Measurements from ENCODE around the gene GCC2.
"Not testable (repeated sequence)": the region's sequence is repeated elsewhere in the genome, so short reads cannot be mapped to it uniquely, and the experiment has no call there.

GCC2 gene

GRCh38 chr2:108492364-108492763, 43.4 kb downstream of the GCC2 start:
- H3K27ac ChIP-seq, result no peak overlapping the region
- TF ChIP-seq, protein P1, sequence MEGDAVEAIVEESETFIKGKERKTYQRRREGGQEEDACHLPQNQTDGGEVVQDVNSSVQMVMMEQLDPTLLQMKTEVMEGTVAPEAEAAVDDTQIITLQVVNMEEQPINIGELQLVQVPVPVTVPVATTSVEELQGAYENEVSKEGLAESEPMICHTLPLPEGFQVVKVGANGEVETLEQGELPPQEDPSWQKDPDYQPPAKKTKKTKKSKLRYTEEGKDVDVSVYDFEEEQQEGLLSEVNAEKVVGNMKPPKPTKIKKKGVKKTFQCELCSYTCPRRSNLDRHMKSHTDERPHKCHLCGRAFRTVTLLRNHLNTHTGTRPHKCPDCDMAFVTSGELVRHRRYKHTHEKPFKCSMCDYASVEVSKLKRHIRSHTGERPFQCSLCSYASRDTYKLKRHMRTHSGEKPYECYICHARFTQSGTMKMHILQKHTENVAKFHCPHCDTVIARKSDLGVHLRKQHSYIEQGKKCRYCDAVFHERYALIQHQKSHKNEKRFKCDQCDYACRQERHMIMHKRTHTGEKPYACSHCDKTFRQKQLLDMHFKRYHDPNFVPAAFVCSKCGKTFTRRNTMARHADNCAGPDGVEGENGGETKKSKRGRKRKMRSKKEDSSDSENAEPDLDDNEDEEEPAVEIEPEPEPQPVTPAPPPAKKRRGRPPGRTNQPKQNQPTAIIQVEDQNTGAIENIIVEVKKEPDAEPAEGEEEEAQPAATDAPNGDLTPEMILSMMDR (IDR thresholded peaks at IDR 0.05), result no peak
- TF ChIP-seq ZFX (IDR thresholded peaks at IDR 0.05; ENCODE audit: borderline replicate concordance), result no peak

- not testable (repeated sequence) for H3K27ac ChIP-seq
Observed at GRCh38 chr2:108496167-108496566, 47.2 kb downstream of the GCC2 start.

GRCh38 chr2:108507620-108508019, 58.6 kb downstream of the GCC2 start:
- not testable (repeated sequence) for H3K27ac ChIP-seq

DNA sequence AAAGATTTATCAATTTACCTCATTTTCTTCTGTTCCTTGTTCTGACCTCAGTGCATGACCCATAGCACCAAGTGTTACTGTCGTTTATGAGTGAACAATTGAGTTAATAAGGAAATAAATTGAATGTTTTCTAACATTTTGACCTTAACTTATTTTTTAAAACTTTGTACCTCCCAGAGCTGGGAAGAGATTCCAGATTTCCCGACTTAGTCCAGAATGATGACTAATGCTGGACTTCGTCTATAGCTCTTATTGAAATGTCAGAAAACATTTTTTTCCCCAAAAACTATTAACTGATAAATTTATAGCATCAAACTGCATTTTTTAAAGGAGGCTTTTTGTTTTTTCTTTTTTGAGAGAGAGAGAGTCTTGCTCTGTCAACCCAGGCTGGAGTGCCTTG, 63.4 kb downstream of the GCC2 start:
- not testable (repeated sequence) for H3K27ac ChIP-seq

- H3K27ac ChIP-seq, result not testable (repeated sequence)
Observed at GRCh38 chr2:108514478-108514877, 65.5 kb downstream of the GCC2 start.

DNA sequence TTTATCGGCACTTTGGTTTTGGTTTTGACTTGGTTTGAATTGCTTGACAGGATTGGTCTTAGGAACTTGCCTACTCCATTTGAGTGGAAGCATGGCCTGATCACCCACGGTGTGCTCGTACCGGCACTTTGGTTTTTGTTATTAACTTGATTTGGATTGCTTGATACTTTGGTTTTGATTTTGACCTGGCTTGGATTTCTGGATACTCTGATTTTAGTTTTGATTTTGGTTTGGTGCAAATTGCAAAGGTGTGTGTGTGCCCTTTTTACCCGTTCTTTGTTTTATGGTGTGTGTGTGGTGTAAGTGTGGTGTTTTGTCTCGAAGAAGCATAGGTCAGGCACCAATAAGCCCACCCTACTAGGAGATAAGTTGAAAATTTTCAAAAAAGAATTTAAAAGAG, 75.7 kb downstream of the GCC2 start:
- H3K27ac ChIP-seq, result not testable (repeated sequence)

- H3K27ac ChIP-seq, result not testable (repeated sequence)
Observed at GRCh38 chr2:108525258-108525657, 76.3 kb downstream of the GCC2 start.

GRCh38 chr2:108531674-108532055, 82.7 kb downstream of the GCC2 start:
- no peak overlapping the region for H3K27ac ChIP-seq
- TF ChIP-seq ZFX (IDR thresholded peaks at IDR 0.05; ENCODE audit: borderline replicate concordance), result no peak
- TF ChIP-seq, protein P1 (IDR thresholded peaks at IDR 0.05), result no peak

DNA sequence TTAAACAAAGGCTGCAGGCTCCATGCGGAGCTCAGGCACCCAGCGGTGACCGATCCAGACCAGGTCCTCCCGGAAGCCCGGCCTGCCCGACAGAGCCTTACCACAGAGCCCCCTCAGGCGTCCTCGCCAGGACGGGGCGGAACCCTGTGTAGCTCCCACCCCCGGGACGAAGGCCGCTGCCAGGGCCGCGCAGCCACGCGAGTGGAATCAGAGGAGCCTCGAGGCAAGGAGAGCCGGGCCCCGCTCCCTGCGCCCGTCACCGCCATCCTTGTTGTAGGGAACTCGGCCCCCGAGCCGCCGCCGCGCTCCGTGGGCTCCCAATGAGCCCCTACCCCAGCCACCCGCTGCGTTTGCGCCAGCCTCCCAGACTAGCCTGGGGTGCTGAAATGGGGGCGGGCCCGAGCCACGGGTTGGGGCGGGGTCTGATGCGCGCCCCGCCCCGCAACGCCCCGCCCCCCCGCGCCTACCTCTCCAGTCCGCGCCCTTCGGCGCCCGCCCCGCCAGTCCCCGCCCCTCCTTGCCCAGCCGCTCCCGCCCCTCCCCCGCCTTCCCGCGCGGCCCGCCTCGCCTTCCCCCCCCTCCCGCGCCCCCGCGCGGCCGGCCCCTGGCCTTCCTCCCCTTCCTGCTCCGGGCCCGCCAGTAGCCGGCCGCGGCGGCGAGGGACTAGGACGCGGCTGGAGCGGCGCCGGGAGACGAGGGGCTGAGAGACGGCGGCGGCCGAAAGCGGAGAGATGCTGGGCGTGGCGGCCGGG, 85.0 kb downstream of the GCC2 start, which contains the start of gene LIMS1:
Gene LIMS1 (plus strand): TSS at position 639 of the 752 bp plus-strand sequence. CDS start 93 bp downstream, at position 732.
- peak within 1 kb of the TSS; percentile 96 for H3K27ac ChIP-seq

GRCh38 chr2:108534584-108535356, 85.8 kb downstream of the GCC2 start:
- no peak for TF ChIP-seq ZFX (IDR thresholded peaks at IDR 0.05; ENCODE audit: borderline replicate concordance)
- TF ChIP-seq, protein P1 (IDR thresholded peaks at IDR 0.05), result 0 out of 2 replicates have a peak, but pooled peaks have one; percentile 7
- H3K27ac ChIP-seq, result peak overlapping the region; percentile 96

More for the DNA sequence above, 85.0 kb downstream of the GCC2 start, which contains the start of gene LIMS1:
- TF ChIP-seq ZFX (IDR thresholded peaks at IDR 0.05; ENCODE audit: borderline replicate concordance), result no peak
- TF ChIP-seq, protein P1 (IDR thresholded peaks at IDR 0.05), result no peak
